ENCODE data around the gene EHD4. TPM values are rescaled to one million over a fixed set of nuclear protein-coding genes. Genes with fewer than 3 reads are reported as not detected.

Gene EHD4
- total and polyA plus RNA-seq, 9 of the 15 experiments (the other 6 are each of a cell fraction or from before 2014, with no cell fraction given) = 0.89 to 10.3 (median 6.4) TPM

GRCh38 chr15:41972253-41973242 is at the start of gene EHD4 (continued):
- TF ChIP-seq ZBTB9 (CRISPR knock-in tag; IDR thresholded peaks at IDR 0.05) (no peak), ARNT (IDR thresholded peaks at IDR 0.05) (no peak), IRF1 (CRISPR knock-in tag; IDR thresholded peaks at IDR 0.05; ENCODE audit: borderline replicate concordance) (no peak), MCM2 (IDR thresholded peaks at IDR 0.05; ENCODE audit: low read depth) (no peak), SRF (CRISPR knock-in tag; IDR thresholded peaks at IDR 0.05) (no peak), TBP (optimal IDR thresholded peaks at IDR 0.05; ENCODE audit: low read depth, low read length) (peak; percentile 81), CXXC5 (CRISPR knock-in tag; IDR thresholded peaks at IDR 0.05) (peak; percentile 75), E2F5 (CRISPR knock-in tag; IDR thresholded peaks at IDR 0.05) (no peak), SNAPC5 (CRISPR knock-in tag; IDR thresholded peaks at IDR 0.05) (no peak), SMC3 (conservative IDR thresholded peaks at IDR 0.05; ENCODE audit: insufficient read depth, low read depth, low read length) (no peak), HES1 (IDR thresholded peaks at IDR 0.05; ENCODE audit: low read depth) (no peak), BCOR (IDR thresholded peaks at IDR 0.05) (no peak), WHSC1 (IDR thresholded peaks at IDR 0.05; ENCODE audit: low read length) (no peak), ZKSCAN8 (CRISPR knock-in tag; IDR thresholded peaks at IDR 0.05) (no peak), ZMIZ1 (IDR thresholded peaks at IDR 0.05; ENCODE audit: low read depth in 2 of 2, low read length in 2 of 2) (no peak), ZBTB33 (CRISPR knock-in tag; IDR thresholded peaks at IDR 0.05) (no peak), CBFA2T2 (conservative IDR thresholded peaks at IDR 0.05) (no peak), TRIM28 (IDR thresholded peaks at IDR 0.05) (no peak)

Measured in K562 (cell line).